Panc1 (cell line): ENCODE data around the gene DIP2C.

Experiments used
- POLR2AphosphoS5 ChIP-seq: IDR thresholded peaks from 2 replicates; pipeline ENCODE4 v1.6.1; 2012; ENCODE audit warnings: mild to moderate bottlenecking, low read depth, low read length, moderate library complexity
- SIN3A ChIP-seq: IDR thresholded peaks from 2 replicates; pipeline ENCODE4 v1.6.1; 2012; ENCODE audit warnings: low read depth, mild to moderate bottlenecking, low read length, moderate library complexity, borderline replicate concordance; ENCODE audit not compliant: insufficient read depth
- TCF7L2 ChIP-seq: IDR thresholded peaks from 2 replicates; pipeline ENCODE4 v1.6.1; 2011; ENCODE audit warnings: mild to moderate bottlenecking, low read depth, low read length, inconsistent platforms
- TF ChIP-seq, protein P1 (sequence below): fragments of 450-650 bp; IDR thresholded peaks from 2 replicates; pipeline ENCODE4 v1.5.1; 2017; ENCODE audit warnings: mild to moderate bottlenecking
- TF ChIP-seq, protein P2 (sequence below), 2 experiments: IDR thresholded peaks; 2 replicates each; pipeline ENCODE4 v1.6.1; 2011 to 2012; ENCODE audit warnings: low read depth in 2 of 2, control low read depth in 1 of 2, low read length in 1 of 2, mild to moderate bottlenecking in 1 of 2, moderate library complexity in 1 of 2; ENCODE audit not compliant: insufficient read depth in 1 of 2

GRCh38 chr10:350981-351501 is 338.4 kb downstream of the DIP2C start:
- TF ChIP-seq, protein P1, sequence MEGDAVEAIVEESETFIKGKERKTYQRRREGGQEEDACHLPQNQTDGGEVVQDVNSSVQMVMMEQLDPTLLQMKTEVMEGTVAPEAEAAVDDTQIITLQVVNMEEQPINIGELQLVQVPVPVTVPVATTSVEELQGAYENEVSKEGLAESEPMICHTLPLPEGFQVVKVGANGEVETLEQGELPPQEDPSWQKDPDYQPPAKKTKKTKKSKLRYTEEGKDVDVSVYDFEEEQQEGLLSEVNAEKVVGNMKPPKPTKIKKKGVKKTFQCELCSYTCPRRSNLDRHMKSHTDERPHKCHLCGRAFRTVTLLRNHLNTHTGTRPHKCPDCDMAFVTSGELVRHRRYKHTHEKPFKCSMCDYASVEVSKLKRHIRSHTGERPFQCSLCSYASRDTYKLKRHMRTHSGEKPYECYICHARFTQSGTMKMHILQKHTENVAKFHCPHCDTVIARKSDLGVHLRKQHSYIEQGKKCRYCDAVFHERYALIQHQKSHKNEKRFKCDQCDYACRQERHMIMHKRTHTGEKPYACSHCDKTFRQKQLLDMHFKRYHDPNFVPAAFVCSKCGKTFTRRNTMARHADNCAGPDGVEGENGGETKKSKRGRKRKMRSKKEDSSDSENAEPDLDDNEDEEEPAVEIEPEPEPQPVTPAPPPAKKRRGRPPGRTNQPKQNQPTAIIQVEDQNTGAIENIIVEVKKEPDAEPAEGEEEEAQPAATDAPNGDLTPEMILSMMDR: no peak
- TF ChIP-seq SIN3A (no peak), POLR2AphosphoS5 (no peak), TCF7L2 (no peak)
- TF ChIP-seq, protein P2, sequence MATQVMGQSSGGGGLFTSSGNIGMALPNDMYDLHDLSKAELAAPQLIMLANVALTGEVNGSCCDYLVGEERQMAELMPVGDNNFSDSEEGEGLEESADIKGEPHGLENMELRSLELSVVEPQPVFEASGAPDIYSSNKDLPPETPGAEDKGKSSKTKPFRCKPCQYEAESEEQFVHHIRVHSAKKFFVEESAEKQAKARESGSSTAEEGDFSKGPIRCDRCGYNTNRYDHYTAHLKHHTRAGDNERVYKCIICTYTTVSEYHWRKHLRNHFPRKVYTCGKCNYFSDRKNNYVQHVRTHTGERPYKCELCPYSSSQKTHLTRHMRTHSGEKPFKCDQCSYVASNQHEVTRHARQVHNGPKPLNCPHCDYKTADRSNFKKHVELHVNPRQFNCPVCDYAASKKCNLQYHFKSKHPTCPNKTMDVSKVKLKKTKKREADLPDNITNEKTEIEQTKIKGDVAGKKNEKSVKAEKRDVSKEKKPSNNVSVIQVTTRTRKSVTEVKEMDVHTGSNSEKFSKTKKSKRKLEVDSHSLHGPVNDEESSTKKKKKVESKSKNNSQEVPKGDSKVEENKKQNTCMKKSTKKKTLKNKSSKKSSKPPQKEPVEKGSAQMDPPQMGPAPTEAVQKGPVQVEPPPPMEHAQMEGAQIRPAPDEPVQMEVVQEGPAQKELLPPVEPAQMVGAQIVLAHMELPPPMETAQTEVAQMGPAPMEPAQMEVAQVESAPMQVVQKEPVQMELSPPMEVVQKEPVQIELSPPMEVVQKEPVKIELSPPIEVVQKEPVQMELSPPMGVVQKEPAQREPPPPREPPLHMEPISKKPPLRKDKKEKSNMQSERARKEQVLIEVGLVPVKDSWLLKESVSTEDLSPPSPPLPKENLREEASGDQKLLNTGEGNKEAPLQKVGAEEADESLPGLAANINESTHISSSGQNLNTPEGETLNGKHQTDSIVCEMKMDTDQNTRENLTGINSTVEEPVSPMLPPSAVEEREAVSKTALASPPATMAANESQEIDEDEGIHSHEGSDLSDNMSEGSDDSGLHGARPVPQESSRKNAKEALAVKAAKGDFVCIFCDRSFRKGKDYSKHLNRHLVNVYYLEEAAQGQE (IDR thresholded peaks at IDR 0.05; ENCODE audit: insufficient read depth in 1 of 2, low read depth in 2 of 2, low read length in 1 of 2): no peak
